ENCODE results near the gene GRIA3.

The GRIA3 gene

DNA sequence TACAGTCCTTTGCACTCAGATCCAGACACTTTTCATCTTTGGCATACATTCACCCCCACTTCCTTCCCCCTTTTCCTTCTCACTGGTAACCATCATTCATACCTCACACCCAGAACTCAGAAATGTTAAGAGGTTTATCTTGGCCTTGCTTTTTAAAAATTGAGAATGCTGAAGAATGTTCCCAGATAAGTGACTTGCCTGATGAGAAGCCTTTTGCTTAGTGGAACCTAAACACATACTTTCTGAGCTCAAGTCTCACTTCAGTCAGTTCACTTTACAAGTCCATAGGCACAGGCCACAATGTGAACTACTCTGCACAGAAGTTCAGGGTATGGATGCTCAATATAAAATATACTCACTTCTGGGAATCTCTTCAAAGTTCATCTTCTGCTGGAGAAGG is 129.4 kb downstream of the GRIA3 start:
- no peak overlapping the region for H3K27ac ChIP-seq
- TF ChIP-seq, protein P1, sequence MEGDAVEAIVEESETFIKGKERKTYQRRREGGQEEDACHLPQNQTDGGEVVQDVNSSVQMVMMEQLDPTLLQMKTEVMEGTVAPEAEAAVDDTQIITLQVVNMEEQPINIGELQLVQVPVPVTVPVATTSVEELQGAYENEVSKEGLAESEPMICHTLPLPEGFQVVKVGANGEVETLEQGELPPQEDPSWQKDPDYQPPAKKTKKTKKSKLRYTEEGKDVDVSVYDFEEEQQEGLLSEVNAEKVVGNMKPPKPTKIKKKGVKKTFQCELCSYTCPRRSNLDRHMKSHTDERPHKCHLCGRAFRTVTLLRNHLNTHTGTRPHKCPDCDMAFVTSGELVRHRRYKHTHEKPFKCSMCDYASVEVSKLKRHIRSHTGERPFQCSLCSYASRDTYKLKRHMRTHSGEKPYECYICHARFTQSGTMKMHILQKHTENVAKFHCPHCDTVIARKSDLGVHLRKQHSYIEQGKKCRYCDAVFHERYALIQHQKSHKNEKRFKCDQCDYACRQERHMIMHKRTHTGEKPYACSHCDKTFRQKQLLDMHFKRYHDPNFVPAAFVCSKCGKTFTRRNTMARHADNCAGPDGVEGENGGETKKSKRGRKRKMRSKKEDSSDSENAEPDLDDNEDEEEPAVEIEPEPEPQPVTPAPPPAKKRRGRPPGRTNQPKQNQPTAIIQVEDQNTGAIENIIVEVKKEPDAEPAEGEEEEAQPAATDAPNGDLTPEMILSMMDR (conservative IDR thresholded peaks at IDR 0.05; ENCODE audit: low read depth, low read length), result no peak
- H3K27me3 ChIP-seq (ENCODE audit: insufficient read depth, low read depth), result no peaks in the 10 kb centered on the region
- no peak overlapping the region for H3K9ac ChIP-seq
- H3K79me2 ChIP-seq (ENCODE audit: insufficient read depth, low read depth), result no peaks in the 10 kb centered on the region
- no peaks in the 10 kb centered on the region for H4K20me1 ChIP-seq (ENCODE audit: insufficient read depth)
- H3K36me3 ChIP-seq (ENCODE audit: insufficient read depth), result no peaks in the 10 kb centered on the region
- H3K4me2 ChIP-seq, result no peak overlapping the region
- H3K4me1 ChIP-seq (ENCODE audit: low read depth, poor library complexity, severe bottlenecking), result no peaks in the 10 kb centered on the region
- H3K4me3 ChIP-seq (IDR thresholded peaks at IDR 0.05; ENCODE audit: insufficient read depth, low read depth, low read length), result no peak overlapping the region
- no peak overlapping the region for H2AFZ ChIP-seq (ENCODE audit: low read depth)

DNA sequence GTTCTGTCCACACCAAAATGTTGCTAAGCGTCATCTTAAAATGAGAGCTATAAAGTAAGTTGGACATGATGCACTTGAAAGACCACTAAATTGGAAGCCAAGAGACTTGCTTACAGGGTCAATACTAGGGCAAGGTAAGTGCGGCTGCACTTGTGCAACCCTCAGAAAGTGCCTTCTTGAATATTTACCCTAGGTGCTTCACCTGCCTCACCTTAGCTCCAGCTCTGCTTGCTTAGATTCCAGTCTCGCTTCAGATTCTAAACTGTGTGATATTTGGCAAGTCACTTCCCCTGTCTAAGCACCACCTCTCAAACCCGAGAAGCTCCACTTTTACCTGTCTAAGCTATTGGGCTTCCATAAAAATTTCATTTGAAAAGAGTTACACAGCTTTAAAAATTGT is 136.5 kb downstream of the GRIA3 start:
- no peaks in the 10 kb centered on the region for H3K36me3 ChIP-seq (ENCODE audit: insufficient read depth)
- H3K79me2 ChIP-seq (ENCODE audit: insufficient read depth, low read depth), result no peaks in the 10 kb centered on the region
- no peak overlapping the region for H3K27ac ChIP-seq
- no peak overlapping the region for H2AFZ ChIP-seq (ENCODE audit: low read depth)
- no peaks in the 10 kb centered on the region for H4K20me1 ChIP-seq (ENCODE audit: insufficient read depth)
- H3K4me1 ChIP-seq (ENCODE audit: low read depth, poor library complexity, severe bottlenecking), result no peaks in the 10 kb centered on the region
- TF ChIP-seq, protein P1 (conservative IDR thresholded peaks at IDR 0.05; ENCODE audit: low read depth, low read length), result no peak
- H3K27me3 ChIP-seq (ENCODE audit: insufficient read depth, low read depth), result no peaks in the 10 kb centered on the region
- no peak overlapping the region for H3K9ac ChIP-seq
- no peak overlapping the region for H3K4me3 ChIP-seq (IDR thresholded peaks at IDR 0.05; ENCODE audit: insufficient read depth, low read depth, low read length)
- no peak overlapping the region for H3K4me2 ChIP-seq

DNA sequence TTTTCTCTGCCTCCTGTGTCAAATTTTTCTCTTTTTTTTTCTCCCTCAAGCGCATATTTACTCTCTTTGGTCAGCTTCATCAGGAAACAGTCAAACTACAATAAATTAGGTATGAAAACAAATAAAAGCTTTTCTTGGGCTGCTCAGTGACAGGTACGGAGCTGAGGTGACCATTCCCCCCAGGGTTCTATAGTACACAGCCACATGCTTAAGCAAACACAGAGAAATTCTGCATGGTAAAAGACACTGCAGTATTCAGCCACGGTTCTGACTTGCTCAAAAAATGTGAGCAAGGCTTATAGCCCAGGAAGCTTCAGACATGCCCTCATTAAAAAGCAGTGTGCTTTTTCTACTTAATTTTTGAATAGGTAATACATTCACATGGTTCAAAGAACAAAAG is 138.5 kb downstream of the GRIA3 start:
- TF ChIP-seq, protein P1 (conservative IDR thresholded peaks at IDR 0.05; ENCODE audit: low read depth, low read length), result no peak
- Histone ChIP-seq H3K4me2 (no peak overlapping the region), H3K36me3 (ENCODE audit: insufficient read depth) (no peaks in the 10 kb centered on the region), H3K4me1 (ENCODE audit: low read depth, poor library complexity, severe bottlenecking) (no peaks in the 10 kb centered on the region), H4K20me1 (ENCODE audit: insufficient read depth) (no peaks in the 10 kb centered on the region), H2AFZ (ENCODE audit: low read depth) (no peak overlapping the region), H3K79me2 (ENCODE audit: insufficient read depth, low read depth) (no peaks in the 10 kb centered on the region), H3K27me3 (ENCODE audit: insufficient read depth, low read depth) (no peaks in the 10 kb centered on the region), H3K4me3 (IDR thresholded peaks at IDR 0.05; ENCODE audit: insufficient read depth, low read depth, low read length) (no peak overlapping the region), H3K9ac (no peak overlapping the region), H3K27ac (no peak overlapping the region)

DNA sequence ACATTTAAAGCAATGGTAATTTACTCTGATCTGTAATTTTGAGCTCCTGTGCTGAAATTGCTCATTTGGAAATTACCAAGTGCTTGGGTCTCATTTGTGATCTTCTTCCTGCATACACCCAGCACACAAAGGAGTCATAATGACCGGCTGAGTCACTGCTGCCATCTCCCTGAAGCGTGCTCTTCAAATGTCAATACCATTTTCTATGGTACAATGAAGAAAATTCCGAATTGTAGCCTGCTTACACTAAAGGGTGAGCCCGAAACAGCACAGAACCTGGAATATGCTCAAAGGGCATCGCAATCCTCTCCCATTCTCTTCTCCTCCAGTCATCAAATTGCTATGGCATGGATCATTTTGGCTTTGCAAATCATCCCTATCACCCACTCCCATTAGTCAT is 140.5 kb downstream of the GRIA3 start:
- H3K4me2 ChIP-seq, result no peak overlapping the region

More for the DNA sequence above, 140.5 kb downstream of the GRIA3 start:
- no peak overlapping the region for H3K27ac ChIP-seq
- no peak overlapping the region for H2AFZ ChIP-seq (ENCODE audit: low read depth)
- no peaks in the 10 kb centered on the region for H3K27me3 ChIP-seq (ENCODE audit: insufficient read depth, low read depth)
- no peaks in the 10 kb centered on the region for H4K20me1 ChIP-seq (ENCODE audit: insufficient read depth)
- H3K4me3 ChIP-seq (IDR thresholded peaks at IDR 0.05; ENCODE audit: insufficient read depth, low read depth, low read length), result no peak overlapping the region
- no peaks in the 10 kb centered on the region for H3K36me3 ChIP-seq (ENCODE audit: insufficient read depth)
- no peaks in the 10 kb centered on the region for H3K4me1 ChIP-seq (ENCODE audit: low read depth, poor library complexity, severe bottlenecking)
- H3K79me2 ChIP-seq (ENCODE audit: insufficient read depth, low read depth), result no peaks in the 10 kb centered on the region
- TF ChIP-seq, protein P1 (conservative IDR thresholded peaks at IDR 0.05; ENCODE audit: low read depth, low read length), result no peak
- H3K9ac ChIP-seq, result no peak overlapping the region
